CD4-positive, alpha-beta T cell (primary cell): Measurements from ENCODE around the gene SDC1. TPM values are rescaled to one million over a fixed set of nuclear protein-coding genes. Genes with fewer than 3 reads are reported as not detected.

Experiments
- ATAC-seq: fragments of 200-7000 bp; cut with Tn5 transposase; one replicate; pipeline ENCODE4 v1.10.0; 2022; ENCODE audit warnings: mild to moderate bottlenecking; ENCODE audit not compliant: poor library complexity
- CTCF ChIA-PET: fragments of 350-600 bp; sonication (Branson Sonifier 250); formaldehyde crosslinking; loops from one replicate; lab custom pipeline; 2021; ENCODE audit warnings: antibody characterized with exemption, inconsistent platforms; lab: Charles Lee
- POLR2A ChIA-PET: fragments of 350-600 bp; sonication (Branson Sonifier 250); formaldehyde crosslinking; loops from one replicate; lab custom pipeline; 2021; ENCODE audit warnings: antibody characterized with exemption, inconsistent platforms; lab: Charles Lee
- DNase-seq, 14 experiments: peaks; one replicate each; pipeline ENCODE4 v3.0.0-alpha.2; 2013 to 2020; ENCODE audit warnings: mixed read lengths in 2 of 14
- H3K27ac ChIP-seq, 2 donors: one replicate each; pipeline versions ENCODE4 v1.5.1 to v1.7.0; 2013; ENCODE audit warnings: low read length in 2 of 2, low read depth in 1 of 2, mild to moderate bottlenecking in 1 of 2
- H3K27me3 ChIP-seq, 2 experiments: 1 replicate in 1 of 2; 2 replicates in 1 of 2; pipeline versions ENCODE4 v1.6.1 to v1.7.0; 2013; ENCODE audit warnings: low read length in 2 of 2, control low read depth in 1 of 2, mild to moderate bottlenecking in 1 of 2, moderate library complexity in 1 of 2; ENCODE audit not compliant: insufficient read depth in 2 of 2, control insufficient read depth in 1 of 2
- H3K36me3 ChIP-seq: one replicate; pipeline ENCODE4 v1.6.1; 2013; ENCODE audit warnings: low read length, control low read depth; ENCODE audit not compliant: insufficient read depth
- H3K4me1 ChIP-seq: one replicate; pipeline ENCODE4 v1.6.1; 2013; ENCODE audit warnings: low read length, control low read depth; ENCODE audit not compliant: insufficient read depth
- H3K4me3 ChIP-seq: one replicate; pipeline ENCODE4 v1.5.1; 2013; ENCODE audit warnings: mild to moderate bottlenecking, low read length, moderate library complexity
- H3K9me3 ChIP-seq, 2 experiments: 1 replicate in 1 of 2; 2 replicates in 1 of 2; pipeline versions ENCODE4 v1.6.1 to v1.7.0; 2013; ENCODE audit warnings: low read length in 2 of 2, mild to moderate bottlenecking in 2 of 2, control low read depth in 1 of 2, moderate library complexity in 1 of 2; ENCODE audit not compliant: control insufficient read depth in 1 of 2, insufficient read depth in 1 of 2
- H3K27ac Mint-ChIP-seq: one replicate; pipeline ENCODE4 v1.8.0; 2020; ENCODE audit warnings: mixed read lengths
- H3K27me3 Mint-ChIP-seq: one replicate; pipeline ENCODE4 v1.8.0; 2021; ENCODE audit warnings: mixed read lengths
- H3K36me3 Mint-ChIP-seq: one replicate; pipeline ENCODE4 v1.8.0; 2021; ENCODE audit warnings: low read depth, mixed read lengths
- H3K4me1 Mint-ChIP-seq: one replicate; pipeline ENCODE4 v1.8.0; 2021; ENCODE audit warnings: low read depth, mixed read lengths
- H3K4me3 Mint-ChIP-seq: one replicate; pipeline ENCODE4 v1.8.0; 2020; ENCODE audit warnings: mild to moderate bottlenecking, mixed read lengths
- H3K9me3 Mint-ChIP-seq: one replicate; pipeline ENCODE4 v1.8.0; 2020; ENCODE audit warnings: mixed read lengths
- CTCF ChIP-seq: fragments of 200-600 bp; IDR thresholded peaks from one replicate; pipeline ENCODE4 v1.8.0; 2022; ENCODE audit warnings: antibody characterized with exemption, mild to moderate bottlenecking
- intact Hi-C, 2 experiments: fragments of 100-400 bp; cut with DNase I in 1 of 2; cut with micrococcal nuclease in 1 of 2; formaldehyde crosslinking; loops; one replicate each; pipeline versions ENCODE4 v1.15.1 to v1.9.0; 2023 to 2025; cut with DNase I, micrococcal nuclease
- total RNA-seq, 174 experiments: library from RNA in 2 of 174; stranded (reverse) in 2 of 174; gene quantifications; one replicate each; pipeline ENCODE4 v1.2.3 and lab custom pipeline; 2021 to 2026

The SDC1 gene
- total RNA-seq, 2 experiments from 2014 or later = not detected

- no peak for TF ChIP-seq CTCF
- no peak overlapping the region for H3K4me3 ChIP-seq
- H3K27ac ChIP-seq = no peak overlapping the region
- ATAC-seq (no peak), DNase-seq (no peak)
- H3K4me3 Mint-ChIP-seq = no peak overlapping the region
- H3K27me3 ChIP-seq = peaks cover 0 to 5% of the 10 kb centered on the region in 2 experiments
- H3K36me3 Mint-ChIP-seq = no peaks in the 10 kb centered on the region
- peaks cover 14% of the 10 kb centered on the region for H3K27me3 Mint-ChIP-seq
- H3K4me1 Mint-ChIP-seq = no peaks in the 10 kb centered on the region
- H3K36me3 ChIP-seq = no peaks in the 10 kb centered on the region
- H3K9me3 ChIP-seq = peaks cover 0 to 8% of the 10 kb centered on the region in 2 experiments
- no peaks in the 10 kb centered on the region for H3K4me1 ChIP-seq
- intact Hi-C loops = no loop called here
- CTCF ChIA-PET = no interaction called here
- POLR2A ChIA-PET = no interaction called here
- no peak overlapping the region for H3K27ac Mint-ChIP-seq
- no peaks in the 10 kb centered on the region for H3K9me3 Mint-ChIP-seq
Observed at GRCh38 chr2:20164734-20165478, 60.0 kb downstream of the SDC1 start.

GRCh38 chr2:20164061-20164733 lies 60.7 kb downstream of the SDC1 start:
- Mint-ChIP-seq H3K4me3 (no peak overlapping the region), H3K27me3 (peaks cover 21% of the 10 kb centered on the region), H3K4me1 (no peaks in the 10 kb centered on the region), H3K9me3 (no peaks in the 10 kb centered on the region), H3K36me3 (no peaks in the 10 kb centered on the region), H3K27ac (no peak overlapping the region)
- ChIA-PET POLR2A (no interaction called here), CTCF (no interaction called here)
- peaks cover 0 to 5% of the 10 kb centered on the region in 2 experiments for H3K27me3 ChIP-seq
- H3K4me3 ChIP-seq = no peak overlapping the region
- TF ChIP-seq CTCF = no peak
- H3K9me3 ChIP-seq = peaks cover 0 to 8% of the 10 kb centered on the region in 2 experiments
- no peak overlapping the region for H3K27ac ChIP-seq
- no peaks in the 10 kb centered on the region for H3K36me3 ChIP-seq
- ATAC-seq (no peak), DNase-seq (no peak)
- intact Hi-C loops = no loop called here
- no peaks in the 10 kb centered on the region for H3K4me1 ChIP-seq

GRCh38 chr2:20159411-20160070 lies 65.4 kb downstream of the SDC1 start:
- no peak overlapping the region for H3K4me3 ChIP-seq
- intact Hi-C loops = no loop called here
- Mint-ChIP-seq H3K4me1 (no peaks in the 10 kb centered on the region), H3K27ac (no peak overlapping the region), H3K9me3 (no peaks in the 10 kb centered on the region), H3K27me3 (peaks cover 29% of the 10 kb centered on the region), H3K4me3 (no peak overlapping the region), H3K36me3 (no peaks in the 10 kb centered on the region)
- peaks cover 0 to 3% of the 10 kb centered on the region in 2 experiments for H3K9me3 ChIP-seq
- H3K4me1 ChIP-seq = no peaks in the 10 kb centered on the region
- CTCF ChIA-PET = no interaction called here
- ATAC-seq (no peak), DNase-seq (no peak)
- POLR2A ChIA-PET = no interaction called here
- no peak for TF ChIP-seq CTCF
- H3K27ac ChIP-seq = no peak overlapping the region
- H3K27me3 ChIP-seq = peaks cover 3 to 5% of the 10 kb centered on the region in 2 experiments
- no peaks in the 10 kb centered on the region for H3K36me3 ChIP-seq
